LNCAP (cell line): ENCODE measurements around the gene ARMC8.
A peak's percentile ranks its signal among the peaks of the same experiment; 100 is the strongest.

ENCODE experiments used
- TF ChIP-seq, protein P1 (sequence below): fragments of 450-650 bp; IDR thresholded peaks from 2 replicates; pipeline ENCODE4 v1.5.1; 2017; ENCODE audit warnings: mild to moderate bottlenecking

Gene ARMC8

DNA sequence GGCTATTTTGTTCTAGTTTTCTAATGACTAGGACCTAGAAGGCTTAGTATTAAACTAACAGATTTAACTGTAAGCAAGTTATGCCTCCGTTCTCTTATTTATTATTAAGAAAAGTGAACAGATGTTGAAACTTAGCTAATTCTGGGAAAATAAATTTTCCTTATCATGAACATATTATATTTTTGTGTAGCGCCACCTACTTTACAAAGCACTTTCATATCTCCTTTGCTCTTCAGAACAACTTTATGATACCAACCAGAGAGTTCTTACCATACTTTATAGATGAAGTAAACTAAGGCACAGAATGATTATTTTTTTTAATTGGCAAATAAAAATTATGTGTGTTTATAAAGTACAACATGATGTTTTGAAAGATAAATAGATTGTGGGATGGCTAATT is 83.1 kb downstream of the ARMC8 start:
- TF ChIP-seq, protein P1, sequence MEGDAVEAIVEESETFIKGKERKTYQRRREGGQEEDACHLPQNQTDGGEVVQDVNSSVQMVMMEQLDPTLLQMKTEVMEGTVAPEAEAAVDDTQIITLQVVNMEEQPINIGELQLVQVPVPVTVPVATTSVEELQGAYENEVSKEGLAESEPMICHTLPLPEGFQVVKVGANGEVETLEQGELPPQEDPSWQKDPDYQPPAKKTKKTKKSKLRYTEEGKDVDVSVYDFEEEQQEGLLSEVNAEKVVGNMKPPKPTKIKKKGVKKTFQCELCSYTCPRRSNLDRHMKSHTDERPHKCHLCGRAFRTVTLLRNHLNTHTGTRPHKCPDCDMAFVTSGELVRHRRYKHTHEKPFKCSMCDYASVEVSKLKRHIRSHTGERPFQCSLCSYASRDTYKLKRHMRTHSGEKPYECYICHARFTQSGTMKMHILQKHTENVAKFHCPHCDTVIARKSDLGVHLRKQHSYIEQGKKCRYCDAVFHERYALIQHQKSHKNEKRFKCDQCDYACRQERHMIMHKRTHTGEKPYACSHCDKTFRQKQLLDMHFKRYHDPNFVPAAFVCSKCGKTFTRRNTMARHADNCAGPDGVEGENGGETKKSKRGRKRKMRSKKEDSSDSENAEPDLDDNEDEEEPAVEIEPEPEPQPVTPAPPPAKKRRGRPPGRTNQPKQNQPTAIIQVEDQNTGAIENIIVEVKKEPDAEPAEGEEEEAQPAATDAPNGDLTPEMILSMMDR: peak; percentile 38

- TF ChIP-seq, protein P1: no peak
Measured at GRCh38 chr3:138271189-138271794, 84.2 kb downstream of the ARMC8 start.

DNA sequence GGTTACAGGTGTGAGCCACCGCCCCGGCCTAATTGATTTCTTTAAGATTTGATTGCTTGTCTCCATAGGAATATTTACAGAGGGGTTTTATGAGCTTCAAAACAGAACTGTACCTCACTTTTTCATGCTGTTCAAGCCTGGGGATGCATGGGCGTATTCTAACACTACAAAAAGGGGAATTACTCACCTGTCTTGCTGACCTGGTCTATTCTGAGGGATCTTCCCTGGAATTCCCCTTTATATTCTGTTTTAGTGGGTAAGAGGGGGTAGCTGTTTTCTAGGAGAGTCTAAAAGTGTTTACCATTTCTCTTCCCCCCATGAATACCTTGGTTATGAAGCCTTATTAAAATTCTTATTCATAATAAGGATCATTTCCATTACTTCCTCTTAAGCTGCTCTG is 94.5 kb downstream of the ARMC8 start:
- TF ChIP-seq, protein P1: no peak

GRCh38 chr3:138282836-138283235 is 95.7 kb downstream of the ARMC8 start:
- TF ChIP-seq, protein P1: no peak

DNA sequence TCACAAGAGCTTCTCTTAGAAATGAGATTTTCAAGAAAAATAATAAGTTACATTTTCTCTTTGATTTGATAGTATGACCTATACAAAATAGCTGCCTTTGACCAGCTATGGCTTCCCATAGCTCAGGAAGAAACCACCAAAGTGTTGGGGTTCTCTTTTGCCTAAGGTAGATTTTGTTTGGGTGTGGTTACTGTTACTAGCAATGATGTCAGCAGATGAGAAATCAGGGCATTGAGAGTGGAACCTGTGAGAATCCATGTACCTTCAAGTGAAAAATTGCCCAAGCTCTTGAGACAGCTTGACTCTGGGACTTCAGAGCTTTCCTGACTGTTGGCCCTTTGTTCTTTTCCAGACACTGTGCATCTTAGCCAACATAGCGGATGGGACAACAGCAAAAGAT is 97.0 kb downstream of the ARMC8 start:
- TF ChIP-seq, protein P1: no peak

DNA sequence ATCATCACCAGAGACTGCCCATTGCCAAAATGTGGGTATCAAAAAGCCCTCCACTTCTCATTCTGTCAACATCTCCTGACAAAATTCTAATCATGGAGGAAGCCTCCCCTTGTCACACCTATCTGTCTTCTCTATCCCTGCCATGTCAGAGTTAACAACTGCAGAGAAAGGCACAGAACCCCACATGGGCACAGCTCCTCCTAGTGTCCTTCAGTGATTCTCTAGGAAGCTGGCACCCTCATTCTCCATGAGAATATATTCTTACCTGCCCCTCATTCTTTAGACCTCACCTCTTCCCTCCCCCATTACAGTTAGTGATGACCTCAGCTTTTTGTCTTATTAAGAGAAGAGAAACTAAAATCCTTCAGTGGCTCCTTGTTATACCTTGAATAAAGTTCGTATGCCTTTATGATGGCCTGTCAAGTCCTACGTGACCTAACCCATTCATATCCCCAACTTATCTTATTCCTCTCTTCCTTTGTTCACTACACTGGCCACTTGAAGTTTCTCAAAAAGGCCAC is 97.9 kb downstream of the ARMC8 start:
- TF ChIP-seq, protein P1: 0 out of 2 replicates have a peak, but pooled peaks have one; percentile 12

DNA sequence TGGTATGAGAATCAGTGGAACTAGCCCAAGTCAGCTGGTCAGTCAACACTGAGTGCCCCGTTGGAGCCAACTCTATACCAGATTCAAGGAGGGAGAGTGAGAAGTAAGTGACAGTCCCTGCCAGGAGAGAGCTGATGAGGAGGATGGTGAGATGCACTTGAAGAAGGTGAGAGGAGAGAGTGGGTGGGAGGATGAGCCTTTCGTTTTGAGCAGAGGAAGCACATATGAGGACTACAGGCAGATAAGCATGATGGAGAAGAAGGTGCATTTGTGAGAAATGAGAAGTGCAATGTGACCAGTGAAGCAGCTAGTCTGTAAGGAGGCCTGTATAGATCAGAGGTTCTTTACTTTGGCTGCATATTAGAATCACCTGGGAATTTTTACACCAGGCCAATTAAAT is 102.2 kb downstream of the ARMC8 start:
- TF ChIP-seq, protein P1: no peak

- TF ChIP-seq, protein P1: no peak
Measured at GRCh38 chr3:138289701-138290100, 102.6 kb downstream of the ARMC8 start.
